Nephron (organoid): ENCODE measurements around the gene SMPD3.

Source experiments
- H3K27ac Mint-ChIP-seq, 3 experiments: 2 replicates each; pipeline ENCODE4 v1.8.0; 2020; ENCODE audit warnings: mixed read lengths in 3 of 3, mild to moderate bottlenecking in 2 of 3, moderate library complexity in 1 of 3
- H3K27me3 Mint-ChIP-seq: 2 replicates; pipeline ENCODE4 v1.8.0; 2021; ENCODE audit warnings: low read depth, mild to moderate bottlenecking, moderate library complexity, mixed read lengths
- H3K36me3 Mint-ChIP-seq: 2 replicates; pipeline ENCODE4 v1.8.0; 2020; ENCODE audit warnings: low read depth, mixed read lengths
- H3K4me1 Mint-ChIP-seq: 2 replicates; pipeline ENCODE4 v1.8.0; 2020; ENCODE audit warnings: mixed read lengths
- H3K4me3 Mint-ChIP-seq, 3 experiments: 2 replicates each; pipeline ENCODE4 v1.8.0; 2020; ENCODE audit warnings: mild to moderate bottlenecking in 3 of 3, mixed read lengths in 3 of 3, moderate library complexity in 2 of 3
- H3K9me3 Mint-ChIP-seq: 2 replicates; pipeline ENCODE4 v1.8.0; 2020; ENCODE audit warnings: mixed read lengths
- CTCF ChIP-seq, 3 experiments: fragments of 200-600 bp; sonication (generic); IDR thresholded peaks; one replicate each; pipeline ENCODE4 v1.5.0; 2021; ENCODE audit warnings: antibody characterized with exemption in 3 of 3; ENCODE audit not compliant: unreplicated experiment in 3 of 3

SMPD3 gene

GRCh38 chr16:68436581-68436980, 11.7 kb downstream of the SMPD3 start:
- no peak overlapping the region for H3K27ac Mint-ChIP-seq
- TF ChIP-seq CTCF (IDR thresholded peaks at IDR 0.05; ENCODE audit: unreplicated experiment in 3 of 3), result no peak
- no peaks in the 10 kb centered on the region for H3K9me3 Mint-ChIP-seq
- H3K4me1 Mint-ChIP-seq, result no peaks in the 10 kb centered on the region
- H3K4me3 Mint-ChIP-seq, result no peak overlapping the region
- H3K27me3 Mint-ChIP-seq, result peaks cover 38% of the 10 kb centered on the region
- no peaks in the 10 kb centered on the region for H3K36me3 Mint-ChIP-seq

- no peak overlapping the region for H3K27ac Mint-ChIP-seq
- H3K4me1 Mint-ChIP-seq, result no peaks in the 10 kb centered on the region
- TF ChIP-seq CTCF (IDR thresholded peaks at IDR 0.05; ENCODE audit: unreplicated experiment in 3 of 3), result no peak
- no peaks in the 10 kb centered on the region for H3K9me3 Mint-ChIP-seq
- no peaks in the 10 kb centered on the region for H3K36me3 Mint-ChIP-seq
- no peak overlapping the region for H3K4me3 Mint-ChIP-seq
- H3K27me3 Mint-ChIP-seq, result peaks cover 43% of the 10 kb centered on the region
These were observed 13.6 kb downstream of the SMPD3 start for GRCh38 chr16:68434624-68435210.

GRCh38 chr16:68433316-68433715, 15.0 kb downstream of the SMPD3 start:
- Mint-ChIP-seq H3K4me1 (no peaks in the 10 kb centered on the region), H3K27me3 (peaks cover 29% of the 10 kb centered on the region), H3K9me3 (no peaks in the 10 kb centered on the region), H3K4me3 (no peak overlapping the region), H3K27ac (no peak overlapping the region), H3K36me3 (no peaks in the 10 kb centered on the region)
- no peak for TF ChIP-seq CTCF (IDR thresholded peaks at IDR 0.05; ENCODE audit: unreplicated experiment in 3 of 3)

- Mint-ChIP-seq H3K9me3 (no peaks in the 10 kb centered on the region), H3K27me3 (peaks cover 23% of the 10 kb centered on the region), H3K4me1 (no peaks in the 10 kb centered on the region), H3K27ac (no peak overlapping the region), H3K36me3 (no peaks in the 10 kb centered on the region), H3K4me3 (no peak overlapping the region)
- TF ChIP-seq CTCF (IDR thresholded peaks at IDR 0.05; ENCODE audit: unreplicated experiment in 3 of 3), result no peak
These were observed 15.6 kb downstream of the SMPD3 start for GRCh38 chr16:68432701-68433100.

GRCh38 chr16:68429076-68429854, 19.0 kb downstream of the SMPD3 start:
- Mint-ChIP-seq H3K27ac (no peak overlapping the region), H3K36me3 (no peaks in the 10 kb centered on the region), H3K9me3 (no peaks in the 10 kb centered on the region), H3K27me3 (peaks cover 12% of the 10 kb centered on the region), H3K4me1 (no peaks in the 10 kb centered on the region), H3K4me3 (no peak overlapping the region)
- TF ChIP-seq CTCF (IDR thresholded peaks at IDR 0.05; ENCODE audit: unreplicated experiment in 3 of 3), result no peak
